Mucosa of rectum (tissue), 2 donors: ENCODE measurements around the gene CDH24.
"Not testable (repeated sequence)": the region's sequence is repeated elsewhere in the genome, so short reads cannot be mapped to it uniquely, and the experiment has no call there.

Source experiments
- H3K27ac ChIP-seq, 2 donors: one replicate each; pipeline ENCODE4 v1.7.0; 2013; ENCODE audit warnings: inconsistent platforms in 2 of 2, low read depth in 2 of 2, low read length in 2 of 2
- H3K27me3 ChIP-seq, 2 donors: one replicate each; pipeline ENCODE4 v1.7.0; 2013; ENCODE audit warnings: low read length in 2 of 2; ENCODE audit not compliant: control insufficient read depth in 2 of 2, insufficient read depth in 2 of 2
- H3K36me3 ChIP-seq, 2 donors: one replicate each; pipeline ENCODE4 v1.7.0; 2013; ENCODE audit warnings: low read length in 2 of 2; ENCODE audit not compliant: control insufficient read depth in 2 of 2, insufficient read depth in 2 of 2
- H3K4me1 ChIP-seq, 2 donors: one replicate each; pipeline ENCODE4 v1.7.0; 2013; ENCODE audit warnings: low read length in 2 of 2, mild to moderate bottlenecking in 1 of 2; ENCODE audit not compliant: control insufficient read depth in 2 of 2, insufficient read depth in 2 of 2
- H3K4me3 ChIP-seq, 2 donors: one replicate each; pipeline ENCODE4 v1.7.0; 2013; ENCODE audit warnings: low read length in 2 of 2
- H3K9ac ChIP-seq, 2 donors: one replicate each; pipeline ENCODE4 v1.7.0; 2013; ENCODE audit warnings: low read length in 2 of 2, low read depth in 1 of 2, mild to moderate bottlenecking in 1 of 2
- H3K9me3 ChIP-seq, 2 donors: one replicate each; pipeline ENCODE4 v1.7.0; 2013; ENCODE audit warnings: low read length in 2 of 2; ENCODE audit not compliant: control insufficient read depth in 2 of 2
- donor health status: healthy.
- donor health status: Normal muscosa, but diverticular disease.

The CDH24 gene

GRCh38 chr14:23021889-23022442, 35.4 kb downstream of the CDH24 start:
- no peak overlapping the region for H3K27ac ChIP-seq
- H3K4me1 ChIP-seq = no peaks in the 10 kb centered on the region
- H3K9me3 ChIP-seq = no peaks in the 10 kb centered on the region
- no peak overlapping the region for H3K9ac ChIP-seq
- H3K27me3 ChIP-seq = no peaks in the 10 kb centered on the region
- no peak overlapping the region for H3K4me3 ChIP-seq
- H3K36me3 ChIP-seq = peaks cover 10 to 16% of the 10 kb centered on the region in 2 donors

- no peaks in the 10 kb centered on the region for H3K27me3 ChIP-seq
- H3K36me3 ChIP-seq = peaks cover 10 to 14% of the 10 kb centered on the region in 2 donors
- no peak overlapping the region for H3K9ac ChIP-seq
- no peak overlapping the region for H3K27ac ChIP-seq
- no peaks in the 10 kb centered on the region for H3K4me1 ChIP-seq
- H3K4me3 ChIP-seq = no peak overlapping the region
- H3K9me3 ChIP-seq = no peaks in the 10 kb centered on the region
These were observed 35.9 kb downstream of the CDH24 start for GRCh38 chr14:23021434-23021833.

GRCh38 chr14:23020143-23021128, 36.9 kb downstream of the CDH24 start:
- H3K9ac ChIP-seq = no peak overlapping the region
- H3K27ac ChIP-seq = no peak overlapping the region
- peaks cover 3 to 7% of the 10 kb centered on the region in 2 donors for H3K36me3 ChIP-seq
- no peaks in the 10 kb centered on the region for H3K4me1 ChIP-seq
- H3K27me3 ChIP-seq = no peaks in the 10 kb centered on the region
- no peaks in the 10 kb centered on the region for H3K9me3 ChIP-seq
- H3K4me3 ChIP-seq = no peak overlapping the region

- H3K4me3 ChIP-seq = no peak overlapping the region
- H3K36me3 ChIP-seq = no peaks in the 10 kb centered on the region
- no peak overlapping the region for H3K9ac ChIP-seq
- H3K9me3 ChIP-seq = no peaks in the 10 kb centered on the region
- no peaks in the 10 kb centered on the region for H3K4me1 ChIP-seq
- no peaks in the 10 kb centered on the region for H3K27me3 ChIP-seq
- H3K27ac ChIP-seq = no peak overlapping the region
These were observed 39.2 kb downstream of the CDH24 start for GRCh38 chr14:23018107-23018506.

- Histone ChIP-seq H3K27me3 (no peaks in the 10 kb centered on the region), H3K9ac (no peak overlapping the region), H3K27ac (no peak overlapping the region), H3K4me3 (no peak overlapping the region), H3K4me1 (no peaks in the 10 kb centered on the region), H3K9me3 (no peaks in the 10 kb centered on the region), H3K36me3 (no peaks in the 10 kb centered on the region)
These were observed 40.2 kb downstream of the CDH24 start for GRCh38 chr14:23017091-23017490.

- Histone ChIP-seq H3K4me3 (no peak overlapping the region), H3K36me3 (no peaks in the 10 kb centered on the region), H3K27me3 (no peaks in the 10 kb centered on the region), H3K27ac (no peak overlapping the region), H3K9me3 (no peaks in the 10 kb centered on the region), H3K9ac (no peak overlapping the region), H3K4me1 (no peaks in the 10 kb centered on the region)
These were observed 41.7 kb downstream of the CDH24 start for GRCh38 chr14:23015618-23016017.

- peaks cover 5 to 12% of the 10 kb centered on the region in 2 donors for H3K4me1 ChIP-seq
- H3K27ac ChIP-seq, H3K36me3 ChIP-seq, H3K4me3 ChIP-seq, H3K27me3 ChIP-seq, H3K9ac ChIP-seq, H3K9me3 ChIP-seq: not testable (repeated sequence)
These were observed 43.6 kb downstream of the CDH24 start for GRCh38 chr14:23013749-23014054.

- H3K27me3 ChIP-seq = no peaks in the 10 kb centered on the region
- H3K27ac ChIP-seq = no peak overlapping the region
- H3K9me3 ChIP-seq = no peaks in the 10 kb centered on the region
- H3K9ac ChIP-seq = no peak overlapping the region
- H3K4me3 ChIP-seq = no peak overlapping the region
- no peaks in the 10 kb centered on the region for H3K36me3 ChIP-seq
- H3K4me1 ChIP-seq = peaks cover 5 to 13% of the 10 kb centered on the region in 2 donors
These were observed 44.1 kb downstream of the CDH24 start for GRCh38 chr14:23013054-23013748.

GRCh38 chr14:23009939-23010726, 47.2 kb downstream of the CDH24 start, which contains the start of gene C14orf93:
Gene C14orf93, minus strand, starts transcription at chr14:23010143. Its CDS starts 11,120 bp downstream, at chr14:22999023.
- Histone ChIP-seq H3K27ac (peak within 1 kb of the TSS; percentile 82 to 83), H3K36me3 (no peaks in the 10 kb centered on the region), H3K4me3 (peak within 1 kb of the TSS; percentile 92)

More at GRCh38 chr14:23009939-23010726, 47.2 kb downstream of the CDH24 start, which contains the start of gene C14orf93:
- Histone ChIP-seq H3K27me3 (no peaks in the 10 kb centered on the region), H3K9ac (peak within 1 kb of the TSS; percentile 68 to 76), H3K4me1 (peaks cover 17 to 25% of the 10 kb centered on the region in 2 donors), H3K9me3 (no peaks in the 10 kb centered on the region)
